Fibroblast of mammary gland (primary cell): ENCODE measurements around the gene TYROBP.

Experiments
- DNase-seq: peaks from one replicate; pipeline ENCODE4 v3.0.0-alpha.2; 2010; ENCODE audit warnings: low read depth
- H3K4me3 ChIP-seq: 2 replicates; pipeline ENCODE4 v1.5.1; 2011; ENCODE audit warnings: low read depth, mild to moderate bottlenecking, low read length, moderate library complexity; ENCODE audit not compliant: control insufficient read depth
- TF ChIP-seq, protein P1 (sequence below): conservative IDR thresholded peaks from 2 replicates; pipeline ENCODE4 v1.5.1; 2011; ENCODE audit warnings: low read depth, low read length, inconsistent platforms; ENCODE audit not compliant: control insufficient read depth, insufficient read depth

TYROBP gene

DNA sequence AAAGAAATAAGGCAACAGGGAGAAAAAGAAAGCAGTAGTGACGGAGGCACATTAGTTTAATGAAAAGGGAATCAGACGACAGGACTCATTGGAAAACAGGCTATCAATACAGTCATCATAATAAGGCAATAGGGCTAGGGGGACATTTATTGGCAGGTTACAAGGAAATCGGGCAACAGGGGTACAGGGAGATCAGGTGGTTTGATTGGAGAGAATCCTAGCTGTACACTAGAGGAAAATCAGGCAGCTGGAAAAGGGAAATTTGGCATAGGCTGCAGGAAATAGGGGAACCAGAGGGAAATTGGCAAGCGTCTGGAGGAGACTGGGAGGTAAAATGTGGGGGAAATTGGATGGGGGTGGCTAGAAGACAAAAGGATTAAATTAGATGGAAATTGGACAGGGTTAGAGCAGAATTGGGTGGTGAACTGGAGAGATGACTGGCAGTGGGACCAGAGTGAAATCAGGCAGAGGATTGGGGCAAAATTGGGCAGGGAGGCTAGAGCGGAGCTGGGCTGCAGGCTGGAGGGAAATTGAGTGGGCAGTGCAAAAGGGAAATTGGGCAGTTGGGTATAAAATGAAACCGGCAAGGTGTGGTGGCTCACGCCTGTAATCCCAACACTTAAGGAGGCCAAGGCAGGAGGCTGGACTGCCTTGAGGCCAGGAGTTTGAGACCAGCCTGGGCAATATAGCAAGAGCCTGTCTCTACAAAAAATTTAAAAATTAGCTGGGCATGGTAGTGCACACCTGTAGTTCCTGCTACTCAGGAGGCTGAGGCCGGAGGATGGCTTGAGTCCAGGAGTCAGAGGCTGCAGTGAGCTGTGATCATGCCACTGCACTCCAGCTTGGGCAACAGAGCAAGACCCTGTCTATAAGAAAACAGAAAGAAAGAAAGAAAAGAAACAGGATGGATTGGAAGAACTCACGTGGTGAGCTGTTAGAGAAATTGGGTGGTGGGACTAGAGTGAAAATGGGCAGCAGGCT lies 35.5 kb upstream of the TYROBP start:
- DNase-seq, result no peak
- TF ChIP-seq, protein P1, sequence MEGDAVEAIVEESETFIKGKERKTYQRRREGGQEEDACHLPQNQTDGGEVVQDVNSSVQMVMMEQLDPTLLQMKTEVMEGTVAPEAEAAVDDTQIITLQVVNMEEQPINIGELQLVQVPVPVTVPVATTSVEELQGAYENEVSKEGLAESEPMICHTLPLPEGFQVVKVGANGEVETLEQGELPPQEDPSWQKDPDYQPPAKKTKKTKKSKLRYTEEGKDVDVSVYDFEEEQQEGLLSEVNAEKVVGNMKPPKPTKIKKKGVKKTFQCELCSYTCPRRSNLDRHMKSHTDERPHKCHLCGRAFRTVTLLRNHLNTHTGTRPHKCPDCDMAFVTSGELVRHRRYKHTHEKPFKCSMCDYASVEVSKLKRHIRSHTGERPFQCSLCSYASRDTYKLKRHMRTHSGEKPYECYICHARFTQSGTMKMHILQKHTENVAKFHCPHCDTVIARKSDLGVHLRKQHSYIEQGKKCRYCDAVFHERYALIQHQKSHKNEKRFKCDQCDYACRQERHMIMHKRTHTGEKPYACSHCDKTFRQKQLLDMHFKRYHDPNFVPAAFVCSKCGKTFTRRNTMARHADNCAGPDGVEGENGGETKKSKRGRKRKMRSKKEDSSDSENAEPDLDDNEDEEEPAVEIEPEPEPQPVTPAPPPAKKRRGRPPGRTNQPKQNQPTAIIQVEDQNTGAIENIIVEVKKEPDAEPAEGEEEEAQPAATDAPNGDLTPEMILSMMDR, result no peak
- no peak overlapping the region for H3K4me3 ChIP-seq

DNA sequence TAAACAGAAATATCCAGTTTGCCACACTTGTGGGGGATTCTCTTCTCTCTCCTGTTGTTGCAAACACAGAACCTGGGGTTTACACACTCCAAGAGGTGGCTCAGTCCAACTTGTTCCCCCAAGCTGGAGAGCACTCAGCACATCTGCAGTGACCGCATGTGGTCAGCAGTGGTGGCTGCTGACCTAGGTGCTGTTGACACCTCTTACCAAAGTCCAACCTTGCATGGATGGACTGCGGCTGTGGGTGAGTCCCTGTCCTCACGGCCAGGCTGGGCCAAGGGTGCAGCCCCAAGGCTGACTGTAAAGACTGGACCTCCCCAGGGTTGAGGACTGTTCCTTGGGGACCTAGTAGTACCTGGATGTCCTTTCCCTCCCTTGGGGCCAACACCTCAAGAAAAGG lies 34.1 kb upstream of the TYROBP start:
- no peak for DNase-seq
- TF ChIP-seq, protein P1, result no peak
- H3K4me3 ChIP-seq, result no peak overlapping the region

DNA sequence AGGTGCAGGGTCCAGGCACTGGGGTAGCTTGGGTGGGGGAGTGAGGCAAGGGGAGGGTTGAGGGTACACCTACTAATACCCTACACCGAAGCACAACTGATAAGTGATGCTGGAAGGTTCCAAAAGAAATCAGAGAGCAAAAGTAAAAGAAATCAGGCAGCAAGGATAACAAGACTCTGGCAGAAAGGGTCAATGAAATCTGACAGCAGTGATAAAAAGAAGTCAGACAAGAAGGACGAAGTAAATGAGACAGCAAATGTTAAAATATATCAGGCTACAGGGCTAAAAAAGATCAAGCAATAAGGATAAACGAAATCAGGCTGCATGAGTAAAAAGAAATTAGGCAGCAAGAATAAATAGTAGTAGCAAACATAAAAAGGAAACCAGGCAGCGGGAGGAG lies 32.7 kb upstream of the TYROBP start:
- TF ChIP-seq, protein P1, result no peak
- H3K4me3 ChIP-seq, result no peak overlapping the region
- DNase-seq, result no peak

DNA sequence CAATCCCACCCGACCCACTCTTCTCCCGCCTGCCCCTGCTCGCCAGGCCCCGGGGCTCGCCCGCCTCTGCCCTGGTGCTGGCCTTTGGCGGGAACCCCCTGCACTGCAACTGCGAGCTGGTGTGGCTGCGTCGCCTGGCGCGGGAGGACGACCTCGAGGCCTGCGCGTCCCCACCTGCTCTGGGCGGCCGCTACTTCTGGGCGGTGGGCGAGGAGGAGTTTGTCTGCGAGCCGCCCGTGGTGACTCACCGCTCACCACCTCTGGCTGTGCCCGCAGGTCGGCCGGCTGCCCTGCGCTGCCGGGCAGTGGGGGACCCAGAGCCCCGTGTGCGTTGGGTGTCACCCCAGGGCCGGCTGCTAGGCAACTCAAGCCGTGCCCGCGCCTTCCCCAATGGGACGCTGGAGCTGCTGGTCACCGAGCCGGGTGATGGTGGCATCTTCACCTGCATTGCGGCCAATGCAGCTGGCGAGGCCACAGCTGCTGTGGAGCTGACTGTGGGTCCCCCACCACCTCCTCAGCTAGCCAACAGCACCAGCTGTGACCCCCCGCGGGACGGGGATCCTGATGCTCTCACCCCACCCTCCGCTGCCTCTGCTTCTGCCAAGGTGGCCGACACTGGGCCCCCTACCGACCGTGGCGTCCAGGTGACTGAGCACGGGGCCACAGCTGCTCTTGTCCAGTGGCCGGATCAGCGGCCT lies 32.1 kb upstream of the TYROBP start:
- DNase-seq, result no peak
- no peak overlapping the region for H3K4me3 ChIP-seq
- TF ChIP-seq, protein P1, result no peak

DNA sequence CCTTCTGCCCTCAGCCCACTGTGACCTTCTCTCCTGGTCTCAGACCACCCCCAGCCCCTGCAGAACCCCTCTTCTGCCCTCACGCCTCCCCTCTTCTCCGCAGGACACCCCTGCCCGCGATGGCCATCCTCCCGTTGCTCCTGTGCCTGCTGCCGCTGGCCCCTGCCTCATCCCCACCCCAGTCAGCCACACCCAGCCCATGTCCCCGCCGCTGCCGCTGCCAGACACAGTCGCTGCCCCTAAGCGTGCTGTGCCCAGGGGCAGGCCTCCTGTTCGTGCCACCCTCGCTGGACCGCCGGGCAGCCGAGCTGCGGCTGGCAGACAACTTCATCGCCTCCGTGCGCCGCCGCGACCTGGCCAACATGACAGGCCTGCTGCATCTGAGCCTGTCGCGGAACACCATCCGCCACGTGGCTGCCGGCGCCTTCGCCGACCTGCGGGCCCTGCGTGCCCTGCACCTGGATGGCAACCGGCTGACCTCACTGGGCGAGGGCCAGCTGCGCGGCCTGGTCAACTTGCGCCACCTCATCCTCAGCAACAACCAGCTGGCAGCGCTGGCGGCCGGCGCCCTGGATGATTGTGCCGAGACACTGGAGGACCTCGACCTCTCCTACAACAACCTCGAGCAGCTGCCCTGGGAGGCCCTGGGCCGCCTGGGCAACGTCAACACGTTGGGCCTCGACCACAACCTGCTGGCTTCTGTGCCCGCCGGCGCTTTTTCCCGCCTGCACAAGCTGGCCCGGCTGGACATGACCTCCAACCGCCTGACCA lies 31.4 kb upstream of the TYROBP start:
- no peak overlapping the region for H3K4me3 ChIP-seq
- TF ChIP-seq, protein P1, result no peak
- no peak for DNase-seq
